ENCODE measurements around the gene NBPF1.
"Not testable (repeated sequence)": the region's sequence is repeated elsewhere in the genome, so short reads cannot be mapped to it uniquely, and the experiment has no call there.

The NBPF1 gene

DNA sequence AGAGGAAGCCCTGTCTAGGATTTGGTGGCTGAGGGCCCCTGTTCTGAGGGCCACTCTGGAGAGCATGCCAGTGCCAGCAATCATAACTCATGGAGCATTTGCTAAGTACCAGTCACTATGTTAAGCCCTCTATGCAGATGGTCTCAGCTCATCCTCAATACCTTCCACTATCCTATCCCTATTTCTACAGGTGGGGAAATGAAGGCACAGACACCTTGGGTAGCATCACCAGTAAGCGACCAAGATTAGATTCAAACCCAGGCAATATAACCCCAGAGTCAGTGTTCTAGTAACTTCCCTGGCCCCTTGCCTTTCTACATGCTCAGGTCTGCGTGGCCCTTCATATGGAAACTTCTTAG, 7.9 kb upstream of the NBPF1 start:
- no peak for DNase-seq
- H3K9me3 ChIP-seq (ENCODE audit: severe bottlenecking) = no peaks in the 10 kb centered on the region
- H3K27ac ChIP-seq = peak overlapping the region; percentile 39; the same call in 1 of the 2 replicates
- TF ChIP-seq CTCF (IDR thresholded peaks at IDR 0.05; ENCODE audit: low read depth, low read length) = no peak
- peaks cover 43% of the 10 kb centered on the region for H3K36me3 ChIP-seq
- H3K27me3 ChIP-seq (ENCODE audit: insufficient read depth, low read depth, severe bottlenecking) = no peaks in the 10 kb centered on the region
- no peak overlapping the region for H3K4me3 ChIP-seq (ENCODE audit: low read depth, low read length)

GRCh38 chr1:16619803-16620501, 6.6 kb upstream of the NBPF1 start:
- DNase-seq; H3K9me3 ChIP-seq (ENCODE audit: severe bottlenecking): not testable (repeated sequence)

DNA sequence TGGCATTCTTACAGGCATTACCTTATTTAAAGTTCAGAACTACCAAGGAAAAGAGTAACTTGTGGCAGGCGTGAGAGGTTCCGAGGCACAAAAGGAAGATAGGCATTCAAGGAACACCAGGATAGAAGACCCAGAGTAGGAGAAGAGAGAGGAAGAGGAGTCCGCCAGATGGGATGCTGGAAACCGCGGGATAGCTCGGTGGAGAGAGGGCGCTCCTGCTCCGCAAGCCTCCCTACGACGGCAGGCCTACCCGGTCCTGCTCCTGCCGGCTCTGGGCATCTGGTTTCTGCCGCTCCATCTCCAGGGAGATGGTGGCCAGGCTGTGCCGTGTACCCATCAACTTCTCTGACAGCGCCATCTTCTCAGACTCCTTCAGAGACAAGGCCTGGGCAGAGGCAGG, 5.4 kb upstream of the NBPF1 start:
- peaks cover 23% of the 10 kb centered on the region for H3K36me3 ChIP-seq
- H3K9me3 ChIP-seq (ENCODE audit: severe bottlenecking) = no peaks in the 10 kb centered on the region
- H3K27me3 ChIP-seq (ENCODE audit: insufficient read depth, low read depth, severe bottlenecking) = no peaks in the 10 kb centered on the region
- no peak for DNase-seq
- no peak overlapping the region for H3K27ac ChIP-seq
- no peak overlapping the region for H3K4me3 ChIP-seq (ENCODE audit: low read depth, low read length)
- 0 out of 2 replicates have a peak, but pooled peaks have one; percentile 23 for TF ChIP-seq CTCF (IDR thresholded peaks at IDR 0.05; ENCODE audit: low read depth, low read length)

More at GRCh38 chr1:16619803-16620501, 6.6 kb upstream of the NBPF1 start:
- not testable (repeated sequence) for H3K4me3 ChIP-seq (ENCODE audit: low read depth, low read length); H3K27ac ChIP-seq; H3K27me3 ChIP-seq (ENCODE audit: insufficient read depth, low read depth, severe bottlenecking)
- peaks cover 32% of the 10 kb centered on the region for H3K36me3 ChIP-seq

- Histone ChIP-seq H3K27me3 (ENCODE audit: insufficient read depth, low read depth, severe bottlenecking) (no peaks in the 10 kb centered on the region), H3K9me3 (ENCODE audit: severe bottlenecking) (no peaks in the 10 kb centered on the region), H3K36me3 (peaks cover 22% of the 10 kb centered on the region), H3K4me3 (ENCODE audit: low read depth, low read length) (no peak overlapping the region), H3K27ac (no peak overlapping the region)
- no peak for TF ChIP-seq CTCF (IDR thresholded peaks at IDR 0.05; ENCODE audit: low read depth, low read length)
- no peak for DNase-seq
Observed at GRCh38 chr1:16617778-16618580, 4.6 kb upstream of the NBPF1 start.

DNA sequence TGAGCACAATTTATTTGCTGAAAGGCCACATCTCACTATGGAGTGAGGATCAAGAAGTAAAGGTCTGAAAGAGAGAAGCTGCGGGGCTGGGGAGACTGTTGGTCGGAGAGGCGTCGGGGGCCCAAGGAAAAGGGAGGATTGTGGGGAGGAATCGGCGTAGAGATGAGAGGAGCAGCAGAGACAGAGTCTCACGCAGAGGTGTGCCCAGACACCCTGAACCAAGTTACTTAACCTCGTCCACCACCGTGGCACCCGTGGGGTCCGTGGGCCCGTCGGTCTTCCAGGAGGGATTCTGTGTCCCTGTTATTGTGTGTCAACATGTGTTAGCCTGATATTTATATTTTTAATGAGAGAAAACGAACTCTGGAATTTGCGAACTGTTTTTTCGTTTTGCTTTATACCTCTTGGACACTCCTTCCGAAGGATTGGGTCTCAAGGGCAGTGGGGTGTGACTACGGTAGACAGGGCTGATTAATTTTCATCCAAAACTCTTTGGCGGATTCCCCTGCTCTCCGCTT, 3.8 kb upstream of the NBPF1 start:
- H3K9me3 ChIP-seq (ENCODE audit: severe bottlenecking) = no peaks in the 10 kb centered on the region
- no peak for TF ChIP-seq CTCF (IDR thresholded peaks at IDR 0.05; ENCODE audit: low read depth, low read length)
- no peaks in the 10 kb centered on the region for H3K27me3 ChIP-seq (ENCODE audit: insufficient read depth, low read depth, severe bottlenecking)
- no peak overlapping the region for H3K27ac ChIP-seq
- no peak overlapping the region for H3K4me3 ChIP-seq (ENCODE audit: low read depth, low read length)
- peak; percentile 16 for DNase-seq
- peaks cover 13% of the 10 kb centered on the region for H3K36me3 ChIP-seq
